DND-41 (cell line): ENCODE results near the gene BIRC7.
"Not testable (repeated sequence)": the region's sequence is repeated elsewhere in the genome, so short reads cannot be mapped to it uniquely, and the experiment has no call there.

ENCODE experiments used
- ATAC-seq: fragments of 200-7000 bp; cut with Tn5 transposase; 3 replicates; pipeline ENCODE4 v1.9.1; 2021; ENCODE audit warnings: low read depth; ENCODE audit not compliant: insufficient read depth
- DNase-seq: peaks from one replicate; pipeline ENCODE4 v3.0.0-alpha.2; 2020
- H2AFZ ChIP-seq: 2 replicates; pipeline ENCODE4 v1.6.0; 2012; ENCODE audit warnings: low read depth, low read length
- H3K27ac ChIP-seq: 2 replicates; pipeline ENCODE4 v1.5.1; 2012; ENCODE audit warnings: low read length, inconsistent platforms
- H3K27me3 ChIP-seq: fragments of 200-600 bp; sonication (generic); 2 replicates; pipeline ENCODE4 v1.6.0; 2012; ENCODE audit warnings: low read length, mild to moderate bottlenecking, inconsistent platforms; ENCODE audit not compliant: insufficient read depth, poor library complexity
- H3K36me3 ChIP-seq: 2 replicates; pipeline ENCODE4 v1.5.1; 2012; ENCODE audit warnings: low read length, inconsistent platforms; ENCODE audit not compliant: insufficient read depth
- H3K4me1 ChIP-seq: 2 replicates; pipeline ENCODE4 v1.5.1; 2012; ENCODE audit warnings: mild to moderate bottlenecking, low read length; ENCODE audit not compliant: insufficient read depth
- H3K4me2 ChIP-seq: 2 replicates; pipeline ENCODE4 v1.6.0; 2012; ENCODE audit warnings: mild to moderate bottlenecking, moderate library complexity, low read length, inconsistent platforms; ENCODE audit not compliant: insufficient read depth
- H3K4me3 ChIP-seq, 2 experiments: fragments of 200-600 bp in 1 of 2; shearing (Covaris generic) in 1 of 2; 2 replicates each; pipeline ENCODE4 v1.5.1; 2012 to 2016; ENCODE audit warnings: inconsistent platforms in 2 of 2, low read length in 2 of 2, mild to moderate bottlenecking in 2 of 2, low read depth in 1 of 2, moderate library complexity in 1 of 2
- H3K79me2 ChIP-seq: 2 replicates; pipeline ENCODE4 v1.6.0; 2012; ENCODE audit warnings: low read length, inconsistent platforms; ENCODE audit not compliant: insufficient read depth
- H3K9ac ChIP-seq: 2 replicates; pipeline ENCODE4 v1.6.0; 2012; ENCODE audit warnings: low read depth, mild to moderate bottlenecking, inconsistent platforms, low read length, moderate library complexity
- H3K9me3 ChIP-seq: 2 replicates; pipeline ENCODE4 v1.5.1; 2012; ENCODE audit warnings: low read length, moderate library complexity, mild to moderate bottlenecking, inconsistent platforms; ENCODE audit not compliant: insufficient read depth, severe bottlenecking
- H4K20me1 ChIP-seq: 2 replicates; pipeline ENCODE4 v1.6.0; 2012; ENCODE audit warnings: low read length; ENCODE audit not compliant: insufficient read depth
- CTCF ChIP-seq: IDR thresholded peaks from 2 replicates; pipeline ENCODE4 v1.5.1; 2012; ENCODE audit warnings: borderline replicate concordance, low read length, moderate library complexity, mild to moderate bottlenecking; ENCODE audit not compliant: poor library complexity, severe bottlenecking; ENCODE audit errors: extremely low read depth
- EZH2 ChIP-seq: IDR thresholded peaks from 3 replicates; pipeline ENCODE4 v1.6.1; 2012; ENCODE audit warnings: borderline replicate concordance, low read depth, mild to moderate bottlenecking, moderate library complexity, low read length, inconsistent platforms; ENCODE audit not compliant: severe bottlenecking

Gene BIRC7

DNA sequence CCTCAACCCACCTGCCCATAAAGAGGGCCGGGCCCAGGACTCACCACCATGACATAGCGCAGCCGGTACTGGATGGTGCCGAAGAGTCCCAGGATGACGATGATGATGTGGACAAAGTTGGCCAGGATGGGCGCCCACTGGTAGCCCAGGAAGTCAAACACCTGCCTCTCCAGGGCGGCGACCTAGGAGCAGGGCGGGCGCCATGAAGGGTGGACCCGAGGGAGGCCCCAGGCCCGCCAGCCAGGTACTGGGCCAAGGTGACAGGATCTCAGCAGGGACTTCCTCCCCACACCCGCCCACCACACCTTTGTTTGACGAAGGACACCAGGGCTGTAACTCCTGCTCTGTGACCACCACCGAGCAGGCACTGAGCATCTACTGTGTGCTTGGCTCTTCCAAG, 14.2 kb downstream of the BIRC7 start:
- Histone ChIP-seq H3K9ac (no peak overlapping the region), H3K9me3 (no peaks in the 10 kb centered on the region), H3K27me3 (no peaks in the 10 kb centered on the region), H3K36me3 (no peaks in the 10 kb centered on the region), H3K79me2 (no peaks in the 10 kb centered on the region), H3K4me3 (no peak overlapping the region), H4K20me1 (peaks cover 3% of the 10 kb centered on the region; the same call in 1 of the 2 replicates), H3K4me1 (no peaks in the 10 kb centered on the region), H3K27ac (no peak overlapping the region), H3K4me2 (no peak overlapping the region), H2AFZ (no peak overlapping the region)
- DNase-seq: no peak
- TF ChIP-seq CTCF (no peak), EZH2 (no peak)
- ATAC-seq: no peak

DNA sequence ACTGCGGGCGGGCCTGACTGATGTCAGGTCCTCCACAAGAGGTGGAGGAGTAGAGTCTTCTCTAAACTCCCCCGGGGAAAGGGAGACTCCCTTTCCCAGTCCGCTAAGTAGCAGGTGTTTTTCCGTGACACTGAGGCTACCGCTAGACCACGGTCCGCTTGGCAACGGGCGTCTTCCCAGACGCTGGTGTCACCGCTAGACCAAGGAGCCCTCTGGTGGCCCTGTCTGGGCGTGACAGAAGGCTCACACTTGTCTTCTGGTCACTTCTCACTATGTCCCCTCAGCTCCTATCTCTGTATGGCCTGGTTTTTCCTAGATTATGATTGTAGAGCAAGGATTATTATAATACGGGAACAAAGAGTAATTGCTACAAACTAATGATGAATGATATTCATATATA, 15.6 kb downstream of the BIRC7 start:
- H3K79me2 ChIP-seq, H3K27me3 ChIP-seq, H3K4me2 ChIP-seq: not testable (repeated sequence)

GRCh38 chr20:63252284-63252711, 16.6 kb downstream of the BIRC7 start:
- H3K79me2 ChIP-seq: no peaks in the 10 kb centered on the region
- H3K4me1 ChIP-seq: no peaks in the 10 kb centered on the region
- DNase-seq (no peak), ATAC-seq (no peak)
- no peak overlapping the region for H3K9ac ChIP-seq
- H3K27me3 ChIP-seq: no peaks in the 10 kb centered on the region
- no peaks in the 10 kb centered on the region for H3K9me3 ChIP-seq
- no peak overlapping the region for H3K27ac ChIP-seq
- H3K36me3 ChIP-seq: no peaks in the 10 kb centered on the region
- TF ChIP-seq CTCF: no peak
- no peak for TF ChIP-seq EZH2
- H3K4me2 ChIP-seq: no peak overlapping the region
- H2AFZ ChIP-seq: no peak overlapping the region
- peaks cover 6% of the 10 kb centered on the region; the same call in 1 of the 2 replicates for H4K20me1 ChIP-seq
- H3K4me3 ChIP-seq: no peak overlapping the region

More for the DNA sequence above, 15.6 kb downstream of the BIRC7 start:
- H4K20me1 ChIP-seq, DNase-seq, H2AFZ ChIP-seq, H3K27ac ChIP-seq, H3K4me1 ChIP-seq, H3K4me3 ChIP-seq, H3K36me3 ChIP-seq, H3K9ac ChIP-seq, ATAC-seq, H3K9me3 ChIP-seq: not testable (repeated sequence)

DNA sequence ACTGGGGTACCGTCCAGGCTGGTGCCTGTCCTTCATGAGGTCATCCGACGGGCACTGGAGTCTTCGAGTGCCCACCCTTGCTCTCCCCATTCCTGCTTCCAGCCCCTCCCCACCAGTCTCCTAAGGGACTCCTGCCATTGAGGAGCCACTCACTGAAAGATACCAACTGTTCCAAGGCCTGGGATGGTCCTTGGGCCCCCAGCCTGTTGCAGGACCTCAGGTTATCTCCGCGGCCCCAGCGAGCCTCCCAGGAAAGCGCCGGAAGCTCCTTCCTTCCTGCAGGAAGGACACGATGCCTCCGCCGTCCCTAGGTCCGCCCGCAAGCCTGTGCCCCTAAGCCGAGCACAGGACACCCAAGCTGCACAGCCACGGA, 17.3 kb downstream of the BIRC7 start:
- TF ChIP-seq EZH2 (no peak), CTCF (no peak)
- Histone ChIP-seq H3K27ac (no peak overlapping the region), H3K4me3 (no peak overlapping the region), H3K9ac (no peak overlapping the region), H3K36me3 (no peaks in the 10 kb centered on the region), H4K20me1 (peaks cover 3% of the 10 kb centered on the region), H2AFZ (no peak overlapping the region), H3K9me3 (no peaks in the 10 kb centered on the region), H3K4me2 (no peak overlapping the region), H3K27me3 (no peaks in the 10 kb centered on the region), H3K4me1 (no peaks in the 10 kb centered on the region), H3K79me2 (no peaks in the 10 kb centered on the region)
- ATAC-seq (no peak), DNase-seq (no peak)
